ENCODE data around the gene CCDC141. TPM values are rescaled to one million over a fixed set of nuclear protein-coding genes. Genes with fewer than 3 reads are reported as not detected.

The CCDC141 gene
- total RNA-seq, 3 donors from 2014 or later (not counting 1 experiment from before 2014, with no cell fraction given), result 2.0 to 3.1 (median 2.0) TPM

GRCh38 chr2:178891265-178891958, 158.5 kb downstream of the CCDC141 start:
- 37% methylated on average over 3 of the region's 3 CpGs for WGBS (ENCODE audit: insufficient coverage)
- TF ChIP-seq CTCF (IDR thresholded peaks at IDR 0.05), result peak; percentile 92
- ATAC-seq, result peak; percentile 54 to 71 (median 55)
- Mint-ChIP-seq H3K9me3 (no peaks in the 10 kb centered on the region), H3K4me3 (no peak overlapping the region), H3K27me3 (ENCODE audit: low read depth in 2 of 2) (no peaks in the 10 kb centered on the region), H3K4me1 (peaks cover 0 to 6% of the 10 kb centered on the region in 2 donors), H3K36me3 (no peaks in the 10 kb centered on the region), H3K27ac (no peak overlapping the region)
- no peak overlapping the region for H3K27ac ChIP-seq (ENCODE audit: low read length)
- H3K36me3 ChIP-seq (ENCODE audit: control insufficient read depth, insufficient read depth, low read length), result no peaks in the 10 kb centered on the region
- intact Hi-C loops (cut with micrococcal nuclease), result loop anchor here (5.0 kb wide), 1 partner anchor 551 kb away; no protein-coding TSS in a partner anchor
- H3K4me3 ChIP-seq (ENCODE audit: low read length), result no peak overlapping the region
- H3K9me3 ChIP-seq (ENCODE audit: control insufficient read depth, insufficient read depth, low read length), result no peaks in the 10 kb centered on the region
- no peaks in the 10 kb centered on the region for H3K4me1 ChIP-seq (ENCODE audit: control insufficient read depth, insufficient read depth, low read length)
- H3K27me3 ChIP-seq (ENCODE audit: control insufficient read depth, insufficient read depth, low read length), result no peaks in the 10 kb centered on the region
- peak; percentile 17 to 76 for DNase-seq

GRCh38 chr2:178886006-178886405, 163.9 kb downstream of the CCDC141 start:
- WGBS (ENCODE audit: insufficient coverage), result 97% methylated on average over 3 of the region's 3 CpGs
- Histone ChIP-seq H3K27me3 (ENCODE audit: control insufficient read depth, insufficient read depth, low read length) (no peaks in the 10 kb centered on the region), H3K4me1 (ENCODE audit: control insufficient read depth, insufficient read depth, low read length) (no peaks in the 10 kb centered on the region), H3K27ac (ENCODE audit: low read length) (no peak overlapping the region), H3K9me3 (ENCODE audit: control insufficient read depth, insufficient read depth, low read length) (no peaks in the 10 kb centered on the region), H3K36me3 (ENCODE audit: control insufficient read depth, insufficient read depth, low read length) (no peaks in the 10 kb centered on the region), H3K4me3 (ENCODE audit: low read length) (no peak overlapping the region)
- no peaks in the 10 kb centered on the region for H3K4me1 Mint-ChIP-seq
- H3K27ac Mint-ChIP-seq, result no peak overlapping the region
- no peak for ATAC-seq
- no peaks in the 10 kb centered on the region for H3K27me3 Mint-ChIP-seq (ENCODE audit: low read depth in 2 of 2)
- H3K9me3 Mint-ChIP-seq, result no peaks in the 10 kb centered on the region
- H3K36me3 Mint-ChIP-seq, result no peaks in the 10 kb centered on the region
- DNase-seq, result no peak
- intact Hi-C loops (cut with micrococcal nuclease), result no loop called here
- no peak for TF ChIP-seq CTCF (IDR thresholded peaks at IDR 0.05)
- no peak overlapping the region for H3K4me3 Mint-ChIP-seq

GRCh38 chr2:178884440-178884839, 165.5 kb downstream of the CCDC141 start:
- no peak overlapping the region for H3K4me3 Mint-ChIP-seq
- H3K36me3 Mint-ChIP-seq, result no peaks in the 10 kb centered on the region
- H3K36me3 ChIP-seq (ENCODE audit: control insufficient read depth, insufficient read depth, low read length), result no peaks in the 10 kb centered on the region

More at GRCh38 chr2:178884440-178884839, 165.5 kb downstream of the CCDC141 start:
- no peaks in the 10 kb centered on the region for H3K4me1 ChIP-seq (ENCODE audit: control insufficient read depth, insufficient read depth, low read length)
- no peak for TF ChIP-seq CTCF (IDR thresholded peaks at IDR 0.05)
- DNase-seq, result no peak
- intact Hi-C loops (cut with micrococcal nuclease), result no loop called here
- H3K27ac ChIP-seq (ENCODE audit: low read length), result no peak overlapping the region
- no peaks in the 10 kb centered on the region for H3K9me3 ChIP-seq (ENCODE audit: control insufficient read depth, insufficient read depth, low read length)
- no peaks in the 10 kb centered on the region for H3K9me3 Mint-ChIP-seq
- H3K4me1 Mint-ChIP-seq, result no peaks in the 10 kb centered on the region
- no peaks in the 10 kb centered on the region for H3K27me3 Mint-ChIP-seq (ENCODE audit: low read depth in 2 of 2)
- H3K27ac Mint-ChIP-seq, result no peak overlapping the region
- no peak overlapping the region for H3K4me3 ChIP-seq (ENCODE audit: low read length)
- no peaks in the 10 kb centered on the region for H3K27me3 ChIP-seq (ENCODE audit: control insufficient read depth, insufficient read depth, low read length)
- 92% methylated on average over 3 of the region's 3 CpGs for WGBS (ENCODE audit: insufficient coverage)
- ATAC-seq, result no peak

All from natural killer cell (primary cell).